ENCODE data around the gene ZNF280C.
"Not testable (repeated sequence)": the region's sequence is repeated elsewhere in the genome, so short reads cannot be mapped to it uniquely, and the experiment has no call there.

The ZNF280C gene, protein sequence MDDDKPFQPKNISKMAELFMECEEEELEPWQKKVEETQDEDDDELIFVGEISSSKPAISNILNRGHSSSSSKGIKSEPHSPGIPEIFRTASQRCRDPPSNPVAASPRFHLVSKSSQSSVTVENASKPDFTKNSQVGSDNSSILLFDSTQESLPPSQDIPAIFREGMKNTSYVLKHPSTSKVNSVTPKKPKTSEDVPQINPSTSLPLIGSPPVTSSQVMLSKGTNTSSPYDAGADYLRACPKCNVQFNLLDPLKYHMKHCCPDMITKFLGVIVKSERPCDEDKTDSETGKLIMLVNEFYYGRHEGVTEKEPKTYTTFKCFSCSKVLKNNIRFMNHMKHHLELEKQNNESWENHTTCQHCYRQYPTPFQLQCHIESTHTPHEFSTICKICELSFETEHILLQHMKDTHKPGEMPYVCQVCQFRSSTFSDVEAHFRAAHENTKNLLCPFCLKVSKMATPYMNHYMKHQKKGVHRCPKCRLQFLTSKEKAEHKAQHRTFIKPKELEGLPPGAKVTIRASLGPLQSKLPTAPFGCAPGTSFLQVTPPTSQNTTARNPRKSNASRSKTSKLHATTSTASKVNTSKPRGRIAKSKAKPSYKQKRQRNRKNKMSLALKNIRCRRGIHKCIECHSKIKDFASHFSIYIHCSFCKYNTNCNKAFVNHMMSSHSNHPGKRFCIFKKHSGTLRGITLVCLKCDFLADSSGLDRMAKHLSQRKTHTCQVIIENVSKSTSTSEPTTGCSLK

DNA sequence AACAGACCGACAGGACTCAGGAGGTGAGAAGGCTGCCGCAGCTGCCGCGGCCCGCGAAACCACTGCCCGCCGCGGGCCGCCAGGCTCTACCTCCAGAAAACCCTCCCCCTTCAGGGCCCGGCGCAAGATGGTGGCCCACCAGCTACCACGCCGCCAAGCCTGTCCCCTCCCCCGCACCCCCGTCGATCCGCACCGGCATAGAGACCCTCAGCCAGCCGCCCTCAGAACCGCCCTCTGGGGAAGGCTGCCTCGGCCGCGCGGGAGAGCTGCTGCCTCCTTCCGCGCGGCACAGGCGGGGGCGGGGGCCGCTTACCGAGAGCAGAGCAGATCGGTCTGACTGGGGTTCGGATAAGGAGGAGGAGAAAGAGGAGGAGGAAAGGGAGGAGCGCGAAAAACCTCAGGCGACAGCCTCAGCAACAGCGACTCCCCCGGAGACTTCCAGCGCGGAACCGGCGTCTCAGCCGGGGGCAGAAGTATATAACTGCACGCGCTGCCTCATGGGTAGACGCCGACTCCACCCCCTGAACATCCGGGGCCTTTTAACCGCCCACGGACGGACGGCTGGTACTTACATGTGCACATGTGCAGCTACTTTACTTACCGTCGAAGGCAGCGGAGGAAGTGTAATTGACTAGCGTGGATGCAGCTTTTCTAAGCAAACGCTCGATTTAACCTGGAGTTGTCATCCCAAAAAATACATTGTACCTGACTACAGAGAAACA is at the start of gene ZNF280C:
Gene ZNF280C, minus strand, starts transcription at position 451 of the 722 bp plus-strand sequence. CDS start 8,450 bp downstream, outside the sequence.
- DNase-seq = peak; percentile 65

DNA sequence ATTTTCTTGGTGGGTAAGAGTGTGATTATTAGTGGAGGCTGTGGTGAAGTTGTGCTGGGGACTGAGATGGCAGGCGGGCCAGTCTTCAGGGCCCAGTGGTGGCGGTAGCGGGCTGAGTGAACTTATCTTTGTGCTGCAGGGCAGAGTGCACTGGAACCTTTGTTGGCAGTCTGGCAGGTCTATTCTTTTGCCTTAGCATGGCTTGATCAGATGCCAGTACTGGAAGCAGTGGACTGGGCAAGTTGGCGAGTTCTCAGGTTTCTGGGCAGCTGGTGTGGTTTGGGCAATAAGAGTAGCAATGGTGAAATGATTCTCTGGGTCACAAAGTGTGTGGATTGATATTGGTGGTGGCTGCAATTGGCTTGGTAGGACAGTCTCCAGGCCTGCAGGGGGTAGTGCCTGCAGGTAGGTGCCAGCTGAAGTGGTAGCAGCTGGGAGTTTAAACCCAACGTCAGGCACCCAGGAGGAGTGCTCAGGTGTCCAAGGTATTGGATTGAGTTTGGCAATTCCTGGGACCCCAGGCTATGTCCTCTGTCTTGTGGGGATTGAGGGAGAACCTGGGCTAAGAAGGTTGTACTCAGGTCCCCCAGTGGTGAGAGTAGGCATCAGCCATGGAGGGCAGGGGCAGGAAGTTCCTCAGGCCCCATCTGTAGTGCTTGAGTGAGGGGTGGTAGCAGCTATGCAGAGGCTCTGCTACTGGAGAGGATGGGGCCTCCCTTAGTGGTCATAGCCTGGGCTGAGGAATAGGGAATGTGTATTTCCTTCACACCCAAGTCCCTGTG is 36.1 kb upstream of the ZNF280C start:
- no peak for DNase-seq

DNA sequence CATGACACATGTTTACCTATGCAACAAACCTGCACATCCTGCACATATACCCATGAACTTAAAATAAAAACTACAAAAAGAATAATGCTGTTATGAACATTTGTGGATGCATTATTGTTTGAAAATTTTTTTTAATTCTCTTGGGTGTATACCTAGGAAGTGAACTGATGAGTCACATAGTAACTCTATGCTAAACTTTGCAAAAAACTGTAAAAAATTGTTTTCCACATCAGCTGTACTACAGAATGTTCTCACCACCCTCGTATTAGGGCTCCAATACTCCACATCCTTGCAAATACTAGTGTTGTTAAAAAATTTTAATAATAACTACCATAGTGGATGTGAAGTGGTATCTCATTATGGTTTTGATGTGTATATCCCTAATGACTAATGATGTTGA is 33.3 kb upstream of the ZNF280C start:
- DNase-seq = no peak

DNA sequence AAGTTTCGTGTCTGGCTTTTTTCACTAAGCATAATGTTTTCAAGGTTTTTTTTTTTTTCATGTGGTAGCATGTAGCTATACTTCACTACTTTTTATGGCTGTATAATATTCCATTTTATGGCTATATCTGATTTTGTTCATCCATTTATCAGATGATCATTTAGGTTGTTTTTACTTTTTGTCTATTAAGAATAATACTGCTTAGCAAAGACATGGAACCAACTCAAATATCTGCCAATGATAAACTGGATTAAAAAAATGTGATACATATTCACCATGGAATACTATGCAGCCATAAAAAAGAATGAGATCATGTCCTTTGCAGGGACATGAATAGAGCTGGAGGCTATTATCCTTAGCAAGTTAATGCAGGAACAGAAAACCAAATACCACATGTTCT is 32.7 kb upstream of the ZNF280C start:
- no peak for DNase-seq

DNA sequence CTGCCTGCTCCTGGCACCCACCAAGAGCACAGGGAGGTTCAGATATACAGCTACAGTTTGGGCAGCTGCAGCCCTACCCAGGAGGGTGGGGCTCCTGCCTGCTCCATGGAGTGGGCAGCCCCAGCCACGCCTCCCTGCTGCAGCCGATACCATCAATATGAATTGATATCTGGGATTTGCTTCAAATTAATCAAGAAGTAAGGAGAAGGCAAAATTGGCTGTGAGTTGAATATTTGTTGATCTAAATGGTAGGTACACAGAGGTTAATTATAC is 31.2 kb upstream of the ZNF280C start:
- peak; percentile 88 for DNase-seq

DNA sequence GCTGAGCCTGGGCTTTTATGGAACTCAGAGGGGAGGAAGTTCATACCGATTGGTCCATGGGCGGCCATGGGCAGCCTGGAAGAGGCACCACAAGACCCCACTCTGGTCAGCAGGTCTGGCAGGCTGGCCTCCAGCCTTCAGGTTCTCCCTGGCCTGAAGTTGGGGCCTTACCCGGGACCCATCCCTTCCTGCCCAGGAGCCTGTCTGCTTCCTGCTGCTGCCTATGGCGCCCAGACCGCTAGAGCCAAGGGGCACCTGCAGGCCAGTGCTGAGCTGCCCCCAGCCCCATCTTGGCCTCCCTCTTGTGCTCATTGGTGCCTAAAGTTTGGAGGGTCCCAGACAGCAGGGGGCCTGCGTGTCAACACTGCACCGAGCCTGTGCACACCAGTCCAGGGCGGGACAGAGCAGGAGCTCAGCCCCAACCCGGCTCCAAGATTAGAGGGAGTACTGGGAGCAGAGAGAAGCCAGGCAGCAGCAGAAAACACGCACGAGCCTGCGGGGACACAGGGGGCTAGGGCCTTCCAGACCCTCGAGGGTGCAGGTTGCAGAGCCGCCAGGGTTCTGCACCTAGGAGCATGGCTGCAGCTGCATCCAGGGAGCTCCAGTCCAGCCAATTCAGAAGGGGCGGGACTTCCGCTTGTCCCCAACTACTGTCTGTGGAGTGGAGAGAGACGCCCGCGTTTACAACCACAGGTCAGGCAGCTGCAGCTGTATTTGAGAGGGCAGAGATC is 30.7 kb upstream of the ZNF280C start:
- DNase-seq = no peak

DNA sequence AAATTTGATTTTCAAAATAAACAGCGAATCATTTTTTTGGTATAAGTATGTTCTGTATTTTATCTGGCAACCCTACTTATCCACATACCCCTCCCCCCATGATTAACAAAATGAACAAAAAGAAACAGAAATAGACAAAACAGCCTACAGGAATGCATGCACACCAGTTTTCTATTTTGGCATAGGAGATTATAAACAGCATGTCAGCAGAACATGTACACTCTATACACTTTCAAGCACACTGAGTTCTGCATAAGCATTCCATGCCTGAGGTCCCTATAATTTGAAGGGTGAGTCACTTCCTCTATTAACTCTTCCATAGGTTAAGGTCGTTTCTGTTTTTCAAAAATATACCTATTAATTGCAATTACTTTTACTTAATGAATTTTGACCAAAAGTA is 28.0 kb upstream of the ZNF280C start:
- no peak for DNase-seq

DNA sequence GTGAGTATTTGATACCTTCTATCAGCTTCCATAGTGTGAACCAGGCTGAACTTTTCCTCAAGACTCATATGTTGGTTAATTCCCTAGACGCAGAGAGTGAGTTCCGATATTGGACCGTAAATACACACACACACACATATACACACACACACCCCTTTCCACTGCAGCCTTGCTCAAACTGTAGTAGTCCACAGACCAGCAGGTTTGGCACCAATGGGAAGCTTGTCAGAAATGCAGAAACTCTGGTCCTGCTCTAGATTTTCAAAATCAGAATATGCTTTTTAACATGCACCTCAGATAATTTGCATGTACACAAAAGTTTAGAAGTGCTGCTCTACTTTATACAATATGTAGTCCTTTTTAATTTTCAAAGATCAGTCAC is 27.6 kb upstream of the ZNF280C start:
- DNase-seq = no peak

DNA sequence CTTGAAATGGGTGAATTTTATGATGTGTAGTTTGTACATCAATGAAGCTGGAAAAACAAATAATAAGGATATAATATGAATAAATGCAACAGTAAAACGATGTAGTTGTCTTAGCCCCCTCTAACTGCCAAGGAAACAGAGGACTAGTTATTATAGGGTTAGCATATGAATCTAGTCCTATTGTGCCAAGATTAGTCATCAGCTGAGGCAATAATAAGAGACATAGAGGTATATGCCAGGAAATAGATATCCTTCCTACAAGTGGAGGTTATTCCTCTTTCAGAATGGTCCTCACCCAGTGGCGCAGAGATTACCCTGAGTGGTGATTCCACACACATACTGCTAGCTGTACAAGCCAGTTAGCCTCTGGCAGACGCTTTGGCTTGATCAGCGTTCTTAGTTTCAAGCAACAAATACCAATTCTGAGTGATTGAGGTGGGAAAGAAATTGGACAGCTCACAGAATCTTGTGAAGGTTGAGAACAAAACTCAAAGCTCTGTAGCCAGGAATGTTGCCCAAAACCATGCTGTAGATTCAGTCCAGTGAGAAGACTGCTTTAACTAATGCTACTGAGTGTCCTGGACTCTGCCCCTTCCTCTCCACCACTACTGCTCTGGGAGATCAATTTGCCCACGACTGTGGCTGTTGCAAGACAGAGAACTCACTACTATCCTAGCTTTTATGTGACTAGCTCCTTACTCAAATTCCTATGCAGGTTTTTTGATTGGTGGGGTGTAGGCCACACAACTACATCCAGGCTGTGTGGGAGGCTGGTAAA is 27.0 kb upstream of the ZNF280C start:
- DNase-seq = no peak

DNA sequence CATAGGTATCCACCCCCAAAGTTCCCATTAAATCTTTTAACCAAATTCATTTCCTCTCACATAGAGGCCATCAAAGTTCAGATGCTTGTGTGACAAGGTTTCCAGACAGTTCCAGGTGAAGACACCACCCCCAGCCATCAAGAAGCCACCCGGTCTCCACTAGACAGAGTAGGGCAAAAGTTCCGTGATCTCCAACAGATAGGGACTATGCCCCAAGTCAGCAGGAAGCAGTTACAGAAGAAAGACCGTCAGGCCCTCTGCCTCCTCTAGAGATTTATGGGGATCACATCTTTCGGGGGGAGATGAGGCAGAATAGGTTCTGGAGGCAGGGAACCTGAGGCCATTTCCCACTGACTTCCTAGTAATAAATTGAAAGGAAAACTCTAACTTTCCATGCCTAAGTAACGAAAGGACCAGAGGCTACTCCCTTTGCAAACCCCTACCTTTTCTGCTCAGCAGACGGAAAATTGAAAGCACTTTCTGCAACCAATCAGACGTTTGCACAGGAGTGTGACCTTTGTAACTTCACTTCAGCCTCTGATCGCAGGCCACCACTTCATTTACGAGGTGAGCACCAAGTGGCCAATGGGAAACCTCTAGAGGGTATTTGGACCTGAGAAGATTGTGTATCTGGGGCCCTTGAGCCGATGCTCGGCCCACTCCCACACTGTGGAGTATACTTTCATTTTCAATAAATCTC is 18.5 kb upstream of the ZNF280C start:
- no peak for DNase-seq

DNA sequence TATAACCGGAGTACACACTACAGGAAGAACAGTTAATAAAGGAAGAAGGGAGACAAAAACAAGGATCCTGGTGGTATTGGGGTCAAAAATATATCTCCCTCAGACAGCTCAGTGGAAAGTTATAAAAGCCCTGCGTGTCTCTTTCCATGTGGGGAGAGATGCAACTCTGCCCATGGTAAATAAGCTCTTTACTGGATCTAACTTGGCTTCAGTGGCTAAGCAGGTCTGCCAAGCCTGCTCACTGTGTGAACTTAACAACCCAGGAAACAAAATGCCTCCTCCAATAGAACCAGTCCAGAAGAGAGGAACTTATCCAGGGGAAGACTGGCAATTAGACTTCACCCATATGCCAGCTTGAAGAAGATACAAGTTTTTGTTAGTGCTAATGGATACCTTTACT is 17.0 kb upstream of the ZNF280C start:
- no peak for DNase-seq

DNA sequence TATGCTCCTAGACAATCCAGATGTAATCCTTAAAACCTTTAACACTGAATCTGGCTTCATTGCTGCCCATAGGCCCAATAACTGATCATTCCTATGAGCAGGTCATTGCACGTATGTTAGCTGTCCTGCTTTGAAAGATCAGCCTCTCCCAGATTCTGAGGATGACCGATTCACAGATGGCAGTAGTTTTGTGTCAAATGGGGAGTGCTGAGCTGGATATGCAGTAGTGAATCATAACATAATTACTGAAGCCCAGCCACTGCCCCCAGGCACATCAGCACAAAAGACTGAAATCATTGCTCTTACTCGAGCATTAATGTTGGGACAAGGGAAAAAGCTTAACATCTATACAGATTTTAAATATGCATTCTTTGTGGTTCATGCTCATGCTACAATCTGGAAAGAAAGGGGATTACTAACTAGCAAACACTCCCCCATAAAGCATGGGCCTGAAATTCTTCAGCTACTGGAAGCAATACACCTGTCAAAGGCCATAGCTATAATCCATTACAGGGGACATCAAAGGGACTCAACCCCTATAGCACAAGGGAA is 16.4 kb upstream of the ZNF280C start:
- no peak for DNase-seq

DNA sequence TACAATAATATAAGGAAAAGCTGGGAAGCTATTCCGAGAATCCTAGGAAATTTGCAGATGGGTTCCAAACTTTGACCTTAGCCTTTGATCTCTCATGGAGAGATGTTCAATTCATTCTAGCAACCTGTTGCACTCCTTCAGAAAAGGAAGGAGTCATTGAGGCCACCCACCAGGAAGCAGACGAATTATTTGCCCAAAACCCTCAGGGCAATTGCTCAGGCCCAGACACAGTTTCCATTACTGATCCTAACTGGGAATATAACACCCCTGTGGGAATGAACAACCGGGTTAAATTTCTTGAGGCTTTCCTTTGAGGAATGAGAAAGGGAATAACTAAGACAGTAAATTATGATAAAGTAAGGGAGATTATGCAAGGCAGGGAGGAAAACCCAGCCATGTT is 13.5 kb upstream of the ZNF280C start:
- no peak for DNase-seq

DNA sequence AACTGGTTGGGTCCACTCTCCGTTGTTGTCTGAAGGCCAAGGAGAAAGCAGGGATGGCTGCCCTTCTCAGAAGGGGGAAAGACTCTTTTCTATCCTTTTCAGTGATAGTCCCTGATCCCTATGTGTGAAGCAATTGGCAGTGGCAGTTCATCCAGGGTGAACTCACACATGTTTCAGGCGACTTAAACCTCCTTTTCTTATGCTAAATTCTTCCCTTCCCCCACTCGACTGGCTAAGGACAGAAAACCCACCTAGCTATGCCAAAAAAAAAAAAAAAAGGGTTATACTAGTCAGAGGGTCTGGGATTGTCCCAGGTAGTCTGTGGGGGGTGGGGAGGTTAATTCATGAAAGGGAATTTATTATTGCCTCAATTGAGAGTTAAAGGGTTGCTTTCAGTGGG is 12.2 kb upstream of the ZNF280C start:
- DNase-seq = no peak

DNA sequence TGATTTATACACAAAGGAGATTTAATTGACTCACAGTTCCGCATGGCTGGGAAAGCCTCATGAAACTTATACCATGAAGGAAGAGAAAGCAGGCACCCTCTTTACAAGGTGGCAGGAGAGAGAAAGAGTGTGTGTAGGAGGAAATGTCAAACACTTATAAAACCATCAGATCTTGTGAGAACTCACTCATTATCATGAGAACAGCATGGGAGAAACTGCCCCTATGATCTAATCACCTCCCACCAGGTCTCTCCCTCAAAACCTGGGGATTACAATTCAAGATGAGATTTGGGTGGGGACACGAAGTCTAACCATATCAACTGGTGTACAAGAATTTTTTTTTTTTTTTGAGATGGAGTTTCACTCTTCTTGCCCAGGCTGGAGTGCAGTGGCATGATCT is 3.6 kb upstream of the ZNF280C start:
- DNase-seq = not testable (repeated sequence)

DNA sequence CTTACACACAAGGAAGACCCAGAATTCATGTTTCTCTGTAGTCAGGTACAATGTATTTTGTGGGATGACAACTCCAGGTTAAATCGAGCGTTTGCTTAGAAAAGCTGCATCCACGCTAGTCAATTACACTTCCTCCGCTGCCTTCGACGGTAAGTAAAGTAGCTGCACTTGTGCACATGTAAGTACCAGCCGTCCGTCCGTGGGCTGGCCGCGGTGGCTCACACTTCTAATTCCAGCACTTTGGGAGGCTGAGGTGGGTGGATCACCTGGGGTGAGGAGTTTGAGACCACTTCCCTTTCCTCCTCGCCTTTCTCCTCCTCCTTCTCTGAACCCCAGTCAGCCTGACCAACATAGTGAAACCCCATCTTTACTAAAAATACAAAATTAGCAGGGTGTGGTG is 692 bp upstream of the ZNF280C start:
- DNase-seq = not testable (repeated sequence)

DNA sequence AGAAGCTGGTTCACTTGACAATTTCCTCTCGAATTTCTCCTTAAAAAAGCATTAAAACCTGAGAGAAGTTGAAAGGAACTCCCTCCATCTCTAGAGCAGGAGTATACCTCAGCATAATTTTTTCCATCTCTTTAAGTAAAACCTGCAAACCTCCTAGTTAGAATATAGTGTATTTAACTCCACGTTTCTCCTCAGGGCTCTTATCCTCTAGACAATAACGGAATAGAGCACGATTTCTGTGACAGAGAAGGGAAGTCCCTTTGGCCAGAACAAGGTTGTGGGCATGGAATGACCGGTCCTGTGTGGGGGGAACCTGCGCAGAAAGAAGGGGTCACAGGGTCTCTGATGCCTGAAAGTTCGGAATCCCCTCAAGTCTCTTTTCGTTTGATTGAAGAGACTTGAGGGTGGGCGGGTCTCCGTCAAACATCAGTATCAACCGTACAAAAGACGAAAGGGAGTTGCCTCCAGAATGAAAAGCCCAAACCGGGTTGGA is 697 bp downstream of the ZNF280C start:
- no peak for DNase-seq

DNA sequence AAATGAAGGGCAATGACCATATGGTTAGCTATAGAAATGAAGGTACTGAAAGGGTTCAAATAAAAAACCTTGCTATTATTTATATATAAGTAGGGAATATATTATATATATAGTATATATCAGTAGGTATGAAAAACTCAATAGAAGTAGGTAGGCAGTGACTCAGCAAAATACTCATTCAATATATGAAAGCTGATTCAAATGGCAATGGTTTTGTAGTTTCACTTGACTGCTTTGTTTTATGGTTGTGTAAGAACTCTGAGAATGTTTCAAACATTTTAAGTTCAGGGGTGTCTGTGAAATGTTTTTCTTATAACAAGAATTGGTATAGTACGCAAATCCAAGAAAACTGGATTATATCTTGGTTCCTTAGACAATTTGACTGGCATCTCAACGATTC is 4.1 kb downstream of the ZNF280C start:
- no peak for DNase-seq

DNA sequence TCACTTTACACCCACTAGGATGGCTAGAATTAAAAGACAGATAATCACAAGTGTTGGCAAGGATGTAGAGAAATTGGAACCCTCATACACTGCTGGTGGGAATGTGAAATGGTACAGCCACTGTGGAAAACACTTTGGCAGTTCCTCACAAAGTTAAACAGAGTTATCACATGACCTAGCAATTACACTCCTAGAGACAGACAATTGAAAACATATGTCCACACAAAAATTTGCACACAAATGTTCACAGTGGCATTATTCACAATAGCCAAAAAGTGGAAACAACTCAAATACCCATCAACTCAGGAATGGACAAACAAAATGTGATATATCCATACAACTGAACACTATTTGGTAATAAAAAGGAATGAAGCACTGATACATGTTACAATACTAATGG is 5.7 kb downstream of the ZNF280C start:
- DNase-seq = no peak

DNA sequence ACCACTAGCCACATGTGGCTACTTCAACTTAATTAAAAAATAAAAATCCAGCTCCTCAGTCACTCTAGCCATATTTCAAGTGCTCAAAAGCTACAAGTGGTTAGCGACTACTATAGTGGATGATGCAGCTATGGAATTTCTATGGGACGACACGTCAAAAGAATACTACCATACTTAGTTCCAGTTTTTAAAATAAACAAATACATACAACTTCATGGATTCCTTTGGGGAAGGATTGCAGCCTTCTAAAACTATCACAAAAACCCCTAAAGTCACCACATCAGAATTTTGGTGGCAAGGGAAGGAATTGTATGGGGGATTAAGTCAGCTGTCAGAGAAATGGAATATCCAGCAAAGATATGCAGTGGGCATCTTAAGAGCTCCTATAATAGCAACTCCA is 6.5 kb downstream of the ZNF280C start:
- DNase-seq = no peak

Measured in SHP77 treated with DMSO at 0.1 percent for 48 hours (cell line).